GM19372 (cell line): ENCODE results near the gene PTGES.

Experiments used
- ATAC-seq: cut with Tn5 transposase; IDR thresholded peaks from one replicate; pipeline ENCODE4 v1.9.1; 2021; ENCODE audit warnings: mild to moderate bottlenecking, low read depth, moderate library complexity; ENCODE audit not compliant: unreplicated experiment

Gene PTGES

GRCh38 chr9:129696944-129697655, 55.7 kb downstream of the PTGES start:
- ATAC-seq: no peak

GRCh38 chr9:129695870-129696269, 57.0 kb downstream of the PTGES start:
- no peak for ATAC-seq

GRCh38 chr9:129694243-129694646, 58.6 kb downstream of the PTGES start:
- ATAC-seq: no peak

GRCh38 chr9:129693741-129694140, 59.1 kb downstream of the PTGES start:
- no peak for ATAC-seq

- ATAC-seq: no peak
Measured at GRCh38 chr9:129692534-129692933, 60.3 kb downstream of the PTGES start.
